C4-2B (cell line): ENCODE results near the gene KLHL1.

Experiments used
- CTCF ChIP-seq: fragments of 450-650 bp; conservative IDR thresholded peaks from 2 replicates; pipeline ENCODE4 v1.5.1; 2017; ENCODE audit warnings: mild to moderate bottlenecking
- ZFX ChIP-seq: fragments of 450-650 bp; IDR thresholded peaks from 2 replicates; pipeline ENCODE4 v1.6.1; 2017

DNA sequence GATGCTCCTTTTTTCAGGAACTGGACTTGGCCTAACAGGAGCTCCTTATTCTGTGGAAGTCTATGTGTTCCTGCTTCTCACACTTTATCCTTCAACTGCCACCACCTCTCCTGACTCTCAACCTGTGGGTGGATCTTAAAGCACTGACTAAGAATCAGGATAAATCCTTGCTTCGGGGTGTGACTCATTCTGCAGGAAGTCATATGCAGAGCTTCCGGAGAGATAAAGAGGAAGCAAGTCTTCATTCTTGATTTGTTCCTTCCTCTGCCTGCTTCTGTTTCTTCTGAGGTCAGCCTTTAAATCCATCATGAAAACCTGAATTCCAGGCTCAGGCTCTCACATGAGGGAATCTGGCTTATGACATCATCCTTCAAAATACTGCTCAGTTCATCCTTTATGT lies 137.7 kb downstream of the KLHL1 start:
- TF ChIP-seq CTCF, result no peak
- no peak for TF ChIP-seq ZFX
